Right atrium auricular region (tissue), 2 donors: ENCODE measurements around the gene INSL3. TPM values are rescaled to one million over a fixed set of nuclear protein-coding genes. Genes with fewer than 3 reads are reported as not detected.

Experiments
- DNase-seq: peaks from one replicate; pipeline ENCODE4 v3.0.0-alpha.2; 2019; ENCODE audit warnings: low spot score
- H3K27ac ChIP-seq, 2 donors: fragments of 200-600 bp; sonication (generic); 1 replicate in 1 of 2; 2 replicates in 1 of 2; pipeline ENCODE4 v1.5.1; 2016 to 2019
- H3K27me3 ChIP-seq, 2 donors: fragments of 200-600 bp; sonication (generic); one replicate each; pipeline versions ENCODE4 v1.5.1 to v1.6.0; 2017 to 2019
- H3K36me3 ChIP-seq: fragments of 200-600 bp; sonication (generic); one replicate; pipeline ENCODE4 v1.5.1; 2016
- H3K4me1 ChIP-seq, 2 donors: fragments of 200-600 bp; sonication (generic); one replicate each; pipeline versions ENCODE4 v1.5.1 to v1.6.0; 2017 to 2019
- H3K4me3 ChIP-seq, 2 donors: fragments of 200-600 bp; sonication (generic); 1 replicate in 1 of 2; 2 replicates in 1 of 2; pipeline ENCODE4 v1.5.1; 2017 to 2019; ENCODE audit warnings: mild to moderate bottlenecking in 1 of 2, moderate library complexity in 1 of 2
- H3K9me3 ChIP-seq, 2 donors: fragments of 200-600 bp; sonication (generic); one replicate each; pipeline ENCODE4 v1.5.1; 2019
- total RNA-seq, 2 donors: library from RNA; depleted of rRNA; stranded (reverse); fragments of >200 nt; gene quantifications; one replicate each; pipeline ENCODE4 v1.1.0, GENCODE V29; 2016
- TF ChIP-seq, protein P1 (sequence below), 2 donors: fragments of 200-600 bp; sonication (generic); IDR thresholded peaks; one replicate each; pipeline ENCODE4 v1.5.1; 2019; ENCODE audit warnings: antibody characterized with exemption in 2 of 2

The INSL3 gene
- total RNA-seq, 2 donors from 2014 or later = not detected

DNA sequence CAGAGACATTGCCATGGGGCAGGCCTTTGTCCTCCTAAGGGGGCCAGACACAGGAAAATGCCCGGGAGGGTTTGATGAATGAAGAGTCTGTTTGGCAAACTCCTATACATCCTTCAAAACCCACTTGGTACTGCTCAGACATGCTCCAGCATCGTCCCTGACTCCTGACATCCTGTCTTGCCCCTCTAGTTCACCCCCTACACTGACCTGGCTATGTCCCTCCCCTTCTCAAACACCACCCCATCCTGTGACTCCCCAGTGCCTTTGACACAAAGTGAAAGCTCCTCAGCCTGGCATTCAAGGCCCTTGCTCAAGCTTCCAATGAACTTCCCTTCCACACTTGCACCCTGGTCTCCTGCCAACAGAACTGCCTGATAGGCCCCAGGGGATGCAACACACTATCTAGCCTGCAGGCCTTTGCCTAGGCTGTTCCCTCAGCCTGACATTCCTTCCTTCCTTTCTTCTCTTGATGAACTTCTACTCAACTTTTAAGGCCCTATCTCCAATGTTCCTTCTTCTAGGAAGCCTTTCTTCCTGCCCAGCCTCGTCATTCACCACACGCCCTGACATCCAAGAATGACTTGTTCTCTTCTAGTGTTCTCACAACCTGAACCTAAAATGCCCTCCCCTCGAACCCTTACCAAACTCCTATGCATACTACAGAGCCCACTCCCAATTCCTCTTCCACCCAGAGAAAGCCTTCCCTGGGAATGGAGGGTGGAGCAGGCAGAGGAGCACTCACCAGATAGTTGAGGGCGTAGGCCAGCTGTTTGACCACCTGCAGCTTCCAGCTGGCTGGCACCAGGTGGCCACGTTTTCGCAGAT, 14.1 kb upstream of the INSL3 start:
- DNase-seq = no peak
- Histone ChIP-seq H3K27me3 (peaks cover 0 to 7% of the 10 kb centered on the region in 2 donors), H3K27ac (no peak overlapping the region), H3K4me1 (peaks cover 0 to 14% of the 10 kb centered on the region in 2 donors), H3K9me3 (no peaks in the 10 kb centered on the region), H3K36me3 (no peaks in the 10 kb centered on the region), H3K4me3 (no peak overlapping the region)
- TF ChIP-seq, protein P1, sequence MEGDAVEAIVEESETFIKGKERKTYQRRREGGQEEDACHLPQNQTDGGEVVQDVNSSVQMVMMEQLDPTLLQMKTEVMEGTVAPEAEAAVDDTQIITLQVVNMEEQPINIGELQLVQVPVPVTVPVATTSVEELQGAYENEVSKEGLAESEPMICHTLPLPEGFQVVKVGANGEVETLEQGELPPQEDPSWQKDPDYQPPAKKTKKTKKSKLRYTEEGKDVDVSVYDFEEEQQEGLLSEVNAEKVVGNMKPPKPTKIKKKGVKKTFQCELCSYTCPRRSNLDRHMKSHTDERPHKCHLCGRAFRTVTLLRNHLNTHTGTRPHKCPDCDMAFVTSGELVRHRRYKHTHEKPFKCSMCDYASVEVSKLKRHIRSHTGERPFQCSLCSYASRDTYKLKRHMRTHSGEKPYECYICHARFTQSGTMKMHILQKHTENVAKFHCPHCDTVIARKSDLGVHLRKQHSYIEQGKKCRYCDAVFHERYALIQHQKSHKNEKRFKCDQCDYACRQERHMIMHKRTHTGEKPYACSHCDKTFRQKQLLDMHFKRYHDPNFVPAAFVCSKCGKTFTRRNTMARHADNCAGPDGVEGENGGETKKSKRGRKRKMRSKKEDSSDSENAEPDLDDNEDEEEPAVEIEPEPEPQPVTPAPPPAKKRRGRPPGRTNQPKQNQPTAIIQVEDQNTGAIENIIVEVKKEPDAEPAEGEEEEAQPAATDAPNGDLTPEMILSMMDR (IDR thresholded peaks at IDR 0.05) = no peak

DNA sequence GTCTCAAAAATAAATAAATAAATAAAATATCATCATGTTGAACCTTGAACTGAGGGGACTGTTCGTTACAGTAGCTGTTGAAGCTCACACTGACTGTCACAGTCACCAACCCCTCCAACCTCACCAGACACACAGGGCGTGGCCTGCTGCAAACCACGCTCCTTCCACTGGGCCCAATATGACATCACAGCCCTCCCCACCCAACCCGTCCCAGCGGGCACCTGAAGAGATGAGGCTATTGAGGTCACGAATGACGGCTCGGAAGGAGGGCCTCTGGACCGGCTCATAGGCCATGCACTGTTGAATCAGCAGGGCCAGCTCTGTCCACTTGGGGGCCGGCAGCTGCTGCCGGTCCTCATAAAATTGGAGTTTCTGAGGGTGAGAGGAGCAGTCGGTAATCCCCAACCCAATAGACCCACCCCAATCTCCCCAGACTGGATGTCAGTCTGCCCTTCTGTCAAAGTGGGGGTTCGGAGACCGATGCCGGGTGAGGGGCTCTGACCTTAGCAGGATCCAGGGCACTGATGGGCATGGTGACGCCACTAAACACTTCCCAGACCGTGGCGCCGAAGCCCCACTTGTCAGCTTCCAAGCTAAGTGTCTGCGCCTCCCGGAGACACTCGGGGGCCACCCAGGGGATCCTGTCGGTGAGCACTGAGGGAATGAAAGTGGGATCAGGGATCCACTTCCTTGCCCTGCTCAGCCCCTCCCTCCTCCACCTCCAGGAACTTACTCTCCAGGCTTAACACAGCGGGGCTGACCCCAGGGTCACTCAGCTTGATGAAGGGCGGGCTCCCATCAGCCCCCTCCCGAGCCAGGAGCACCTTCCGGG, 13.2 kb upstream of the INSL3 start:
- no peak overlapping the region for H3K27ac ChIP-seq
- H3K4me3 ChIP-seq = no peak overlapping the region
- H3K27me3 ChIP-seq = peaks cover 0 to 7% of the 10 kb centered on the region in 2 donors
- H3K36me3 ChIP-seq = no peaks in the 10 kb centered on the region
- no peaks in the 10 kb centered on the region for H3K9me3 ChIP-seq
- no peak for DNase-seq
- TF ChIP-seq, protein P1 (IDR thresholded peaks at IDR 0.05) = no peak
- peaks cover 0 to 19% of the 10 kb centered on the region in 2 donors for H3K4me1 ChIP-seq

GRCh38 chr19:17832443-17833208, 11.3 kb upstream of the INSL3 start:
- no peaks in the 10 kb centered on the region for H3K36me3 ChIP-seq
- H3K27ac ChIP-seq = no peak overlapping the region
- H3K27me3 ChIP-seq = peaks cover 0 to 7% of the 10 kb centered on the region in 2 donors
- H3K4me1 ChIP-seq = peaks cover 0 to 19% of the 10 kb centered on the region in 2 donors
- TF ChIP-seq, protein P1 (IDR thresholded peaks at IDR 0.05) = no peak
- H3K4me3 ChIP-seq = no peak overlapping the region
- no peak for DNase-seq
- no peaks in the 10 kb centered on the region for H3K9me3 ChIP-seq

- H3K4me1 ChIP-seq = peaks cover 0 to 19% of the 10 kb centered on the region in 2 donors
- peak overlapping the region in 1 of 2 donors; percentile 36 for H3K4me3 ChIP-seq
- H3K27me3 ChIP-seq = peaks cover 0 to 7% of the 10 kb centered on the region in 2 donors
- H3K36me3 ChIP-seq = no peaks in the 10 kb centered on the region
- no peak for DNase-seq
- H3K27ac ChIP-seq = no peak overlapping the region
- TF ChIP-seq, protein P1 (IDR thresholded peaks at IDR 0.05) = no peak
- H3K9me3 ChIP-seq = no peaks in the 10 kb centered on the region
These were observed 10.1 kb upstream of the INSL3 start for GRCh38 chr19:17831419-17831888.
